ENCODE data around the gene NQO2.

DNA sequence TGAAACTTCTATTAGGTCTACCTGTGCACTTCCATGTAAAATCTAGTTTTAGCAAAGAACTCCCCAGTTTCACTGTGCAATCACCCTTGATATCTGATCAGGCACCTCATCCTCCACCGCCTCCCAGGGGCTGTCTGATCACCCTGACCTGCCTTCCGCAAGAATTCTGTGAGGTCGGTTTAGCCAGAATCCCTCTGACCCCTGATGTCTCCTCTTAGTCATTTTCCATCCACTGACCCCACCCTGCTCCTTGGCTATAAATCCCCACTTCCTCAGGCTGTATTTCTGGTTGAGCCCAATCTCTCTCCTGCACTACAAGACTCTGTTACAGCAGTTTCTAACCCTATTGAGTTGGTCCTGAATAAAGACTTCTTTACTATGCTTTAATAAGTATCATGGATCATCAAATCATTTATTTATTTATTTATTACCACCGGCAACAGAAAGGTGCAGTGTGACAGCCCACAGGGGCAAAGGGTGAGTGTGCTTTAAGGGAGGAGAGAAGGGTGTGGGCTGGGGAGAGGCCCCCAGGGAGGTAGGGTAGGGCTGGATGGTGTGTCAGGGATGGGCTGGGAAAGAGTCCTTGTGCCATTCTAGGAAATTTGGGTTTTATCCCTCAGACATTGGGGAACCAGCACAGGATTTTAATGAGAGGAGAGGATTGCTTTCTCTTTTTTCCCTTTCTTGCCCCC, 17.1 kb upstream of the NQO2 start:
- no peak for TF ChIP-seq POLR2AphosphoS5 (IDR thresholded peaks at IDR 0.05)
- TF ChIP-seq POLR2A (IDR thresholded peaks at IDR 0.05): no peak
